Measurements from ENCODE around the gene F2. TPM values are rescaled to one million over a fixed set of nuclear protein-coding genes. Genes with fewer than 3 reads are reported as not detected.

F2 gene
- total RNA-seq, 1 experiment from 2014 or later = not detected

DNA sequence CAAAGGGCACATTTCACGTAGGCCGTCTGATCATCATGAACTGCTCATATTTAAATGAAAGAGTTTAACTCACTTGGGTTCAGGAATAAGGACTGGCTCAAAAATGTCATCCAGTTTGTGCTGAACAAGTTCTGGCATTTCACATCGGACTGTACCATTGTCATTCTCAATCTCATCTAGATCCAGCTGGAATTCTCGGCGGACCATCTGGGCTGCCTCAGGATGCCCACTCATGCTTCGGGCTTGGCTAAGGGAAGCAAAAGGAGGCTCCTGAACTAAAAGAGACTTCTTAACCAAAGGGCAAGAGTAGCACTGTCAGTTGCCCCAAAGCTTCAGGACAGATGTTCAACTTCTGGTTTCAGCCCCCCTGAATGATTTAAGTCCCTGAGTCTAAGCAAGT lies 40.2 kb downstream of the F2 start:
- BruUV-seq (replicated peaks) = no TSS peak
- CTCF ChIA-PET = no interaction called here
- TF ChIP-seq, protein P1, sequence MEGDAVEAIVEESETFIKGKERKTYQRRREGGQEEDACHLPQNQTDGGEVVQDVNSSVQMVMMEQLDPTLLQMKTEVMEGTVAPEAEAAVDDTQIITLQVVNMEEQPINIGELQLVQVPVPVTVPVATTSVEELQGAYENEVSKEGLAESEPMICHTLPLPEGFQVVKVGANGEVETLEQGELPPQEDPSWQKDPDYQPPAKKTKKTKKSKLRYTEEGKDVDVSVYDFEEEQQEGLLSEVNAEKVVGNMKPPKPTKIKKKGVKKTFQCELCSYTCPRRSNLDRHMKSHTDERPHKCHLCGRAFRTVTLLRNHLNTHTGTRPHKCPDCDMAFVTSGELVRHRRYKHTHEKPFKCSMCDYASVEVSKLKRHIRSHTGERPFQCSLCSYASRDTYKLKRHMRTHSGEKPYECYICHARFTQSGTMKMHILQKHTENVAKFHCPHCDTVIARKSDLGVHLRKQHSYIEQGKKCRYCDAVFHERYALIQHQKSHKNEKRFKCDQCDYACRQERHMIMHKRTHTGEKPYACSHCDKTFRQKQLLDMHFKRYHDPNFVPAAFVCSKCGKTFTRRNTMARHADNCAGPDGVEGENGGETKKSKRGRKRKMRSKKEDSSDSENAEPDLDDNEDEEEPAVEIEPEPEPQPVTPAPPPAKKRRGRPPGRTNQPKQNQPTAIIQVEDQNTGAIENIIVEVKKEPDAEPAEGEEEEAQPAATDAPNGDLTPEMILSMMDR (IDR thresholded peaks at IDR 0.05; ENCODE audit: unreplicated experiment) = no peak
- no peaks in the 10 kb centered on the region for H3K27me3 Mint-ChIP-seq (ENCODE audit: insufficient read depth, unreplicated experiment)
- no peak overlapping the region for H3K27ac Mint-ChIP-seq (ENCODE audit: low read depth, unreplicated experiment)
- POLR2A ChIA-PET = no interaction called here
- intact Hi-C loops (cut with micrococcal nuclease) = no loop called here
- H3K36me3 Mint-ChIP-seq (ENCODE audit: insufficient read depth, unreplicated experiment) = peaks cover 94% of the 10 kb centered on the region
- DNase-seq (ENCODE audit: unreplicated experiment) = no peak
- no peaks in the 10 kb centered on the region for H3K9me3 Mint-ChIP-seq (ENCODE audit: unreplicated experiment)
- no peaks in the 10 kb centered on the region for H3K4me1 Mint-ChIP-seq (ENCODE audit: insufficient read depth, unreplicated experiment)
- H3K4me3 Mint-ChIP-seq (ENCODE audit: unreplicated experiment) = no peak overlapping the region

DNA sequence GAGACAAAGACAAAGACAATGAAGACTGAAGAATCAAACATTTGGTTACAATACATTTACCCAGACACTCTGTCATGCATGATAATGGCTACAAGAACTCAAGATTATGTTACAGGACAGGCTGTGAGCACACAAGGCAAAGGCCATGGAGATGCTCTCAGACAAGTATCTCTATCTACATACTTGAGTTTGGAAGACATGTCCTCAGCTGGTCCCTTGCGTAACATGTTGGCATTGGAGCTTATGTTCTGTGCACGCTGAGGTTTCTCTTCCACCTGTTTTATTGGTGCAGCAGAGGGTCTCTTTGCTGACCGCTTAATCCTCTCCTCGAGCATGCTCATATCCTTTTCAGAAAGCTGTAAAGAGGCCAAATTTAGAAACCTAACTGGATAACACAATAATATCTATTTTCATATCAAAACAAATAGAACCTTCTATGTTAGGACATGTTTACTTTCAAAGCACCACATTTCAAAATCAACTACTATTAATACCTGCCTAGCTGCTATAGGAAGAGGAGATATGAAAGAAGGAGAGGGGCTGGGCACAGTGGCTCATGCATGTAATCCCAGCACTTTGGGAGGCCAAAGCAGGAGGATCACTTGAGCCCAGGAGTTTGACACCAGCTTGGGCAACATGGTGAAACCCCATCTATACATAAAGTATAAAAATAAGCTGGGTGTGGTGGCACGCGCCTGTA lies 41.6 kb downstream of the F2 start:
- BruUV-seq (replicated peaks) = no TSS peak
- CTCF ChIA-PET = no interaction called here
- no peak for DNase-seq (ENCODE audit: unreplicated experiment)
- POLR2A ChIA-PET = interaction anchor here (0.7 kb wide), 1 partner anchor 724 kb away, joined by 3 read pairs; no protein-coding TSS in a partner anchor
- Mint-ChIP-seq H3K4me1 (ENCODE audit: insufficient read depth, unreplicated experiment) (no peaks in the 10 kb centered on the region), H3K4me3 (ENCODE audit: unreplicated experiment) (no peak overlapping the region), H3K9me3 (ENCODE audit: unreplicated experiment) (no peaks in the 10 kb centered on the region), H3K27me3 (ENCODE audit: insufficient read depth, unreplicated experiment) (no peaks in the 10 kb centered on the region), H3K36me3 (ENCODE audit: insufficient read depth, unreplicated experiment) (peaks cover 87% of the 10 kb centered on the region), H3K27ac (ENCODE audit: low read depth, unreplicated experiment) (peak overlapping the region; percentile 16)
- TF ChIP-seq, protein P1 (IDR thresholded peaks at IDR 0.05; ENCODE audit: unreplicated experiment) = no peak
- intact Hi-C loops (cut with micrococcal nuclease) = no loop called here

DNA sequence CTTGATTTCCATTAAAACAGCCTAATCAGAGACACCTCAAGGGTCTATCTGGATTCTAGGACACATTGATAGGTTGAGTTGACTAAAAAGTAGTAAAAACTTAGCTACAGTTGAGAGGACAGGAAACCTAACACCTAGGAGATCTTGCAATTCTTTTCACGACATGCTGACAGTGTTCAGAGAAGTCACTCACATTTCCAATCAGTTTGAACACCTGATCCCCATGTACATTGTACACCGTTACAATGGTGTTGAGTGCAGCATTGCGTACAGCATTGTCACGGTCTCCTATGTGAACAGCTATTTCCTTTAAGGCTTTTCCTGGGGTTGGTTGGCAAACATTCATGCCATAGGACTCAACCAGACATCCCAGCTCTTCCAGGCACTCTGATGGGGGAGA lies 42.8 kb downstream of the F2 start:
- no peak overlapping the region for H3K27ac Mint-ChIP-seq (ENCODE audit: low read depth, unreplicated experiment)
- H3K27me3 Mint-ChIP-seq (ENCODE audit: insufficient read depth, unreplicated experiment) = no peaks in the 10 kb centered on the region
- no peak overlapping the region for H3K4me3 Mint-ChIP-seq (ENCODE audit: unreplicated experiment)
- no peak for DNase-seq (ENCODE audit: unreplicated experiment)
- BruUV-seq (replicated peaks) = no TSS peak
- intact Hi-C loops (cut with micrococcal nuclease) = no loop called here
- TF ChIP-seq, protein P1 (IDR thresholded peaks at IDR 0.05; ENCODE audit: unreplicated experiment) = no peak
- POLR2A ChIA-PET = interaction anchor here (0.7 kb wide), 1 partner anchor 51 kb away, joined by 4 read pairs; no protein-coding TSS in a partner anchor
- no peaks in the 10 kb centered on the region for H3K9me3 Mint-ChIP-seq (ENCODE audit: unreplicated experiment)
- H3K36me3 Mint-ChIP-seq (ENCODE audit: insufficient read depth, unreplicated experiment) = peaks cover 85% of the 10 kb centered on the region
- H3K4me1 Mint-ChIP-seq (ENCODE audit: insufficient read depth, unreplicated experiment) = no peaks in the 10 kb centered on the region
- CTCF ChIA-PET = interaction anchor here (0.7 to 0.8 kb wide), 2 partner anchors 26 to 1279 kb away, joined by 3 read pairs; no protein-coding TSS in a partner anchor

DNA sequence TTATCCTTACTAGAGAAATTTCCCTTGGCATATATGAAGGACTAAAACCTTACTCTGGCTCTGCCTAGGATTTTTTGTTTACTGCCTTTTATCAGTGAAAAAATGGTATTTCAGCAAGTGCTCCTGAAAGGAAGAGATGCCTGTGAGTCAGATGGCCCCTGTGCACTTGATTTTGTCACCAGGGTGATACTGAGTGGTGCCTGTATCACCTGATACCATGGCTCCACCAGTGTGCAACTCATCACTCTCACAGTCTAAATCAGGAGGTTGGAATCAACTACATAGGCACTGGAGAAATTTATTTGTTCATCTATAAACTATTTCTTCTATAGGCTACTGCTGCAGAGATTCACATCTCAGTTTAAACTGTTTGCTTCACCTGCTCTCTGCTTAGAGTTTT lies 43.2 kb downstream of the F2 start:
- intact Hi-C loops (cut with micrococcal nuclease) = no loop called here
- TF ChIP-seq, protein P1 (IDR thresholded peaks at IDR 0.05; ENCODE audit: unreplicated experiment) = no peak

More for the DNA sequence above, 43.2 kb downstream of the F2 start:
- ChIA-PET POLR2A (interaction anchor here (0.7 kb wide), 1 partner anchor 50 kb away, joined by 4 read pairs; no protein-coding TSS in a partner anchor), CTCF (interaction anchor here (0.8 kb wide), 1 partner anchor 1279 kb away, joined by 3 read pairs; no protein-coding TSS in a partner anchor)
- no TSS peak for BruUV-seq (replicated peaks)
- Mint-ChIP-seq H3K4me1 (ENCODE audit: insufficient read depth, unreplicated experiment) (no peaks in the 10 kb centered on the region), H3K36me3 (ENCODE audit: insufficient read depth, unreplicated experiment) (peaks cover 85% of the 10 kb centered on the region), H3K9me3 (ENCODE audit: unreplicated experiment) (no peaks in the 10 kb centered on the region), H3K4me3 (ENCODE audit: unreplicated experiment) (no peak overlapping the region), H3K27ac (ENCODE audit: low read depth, unreplicated experiment) (no peak overlapping the region), H3K27me3 (ENCODE audit: insufficient read depth, unreplicated experiment) (no peaks in the 10 kb centered on the region)
- no peak for DNase-seq (ENCODE audit: unreplicated experiment)
